IMR-90 (cell line): Measurements from ENCODE around the gene ZSWIM5. TPM values are rescaled to one million over a fixed set of nuclear protein-coding genes. Genes with fewer than 3 reads are reported as not detected.

Experiments used
- ATAC-seq: fragments of 200-7000 bp; cut with Tn5 transposase; 2 replicates; pipeline ENCODE4 v1.9.1; 2020; ENCODE audit warnings: low read depth, mild to moderate bottlenecking, moderate library complexity
- BruUV-seq: library from RNA; stranded (reverse); fragments of 400-500 nt; replicated peaks from 2 replicates; lab custom pipeline; 2021; lab: Mats Ljungman, UMichigan
- CTCF ChIA-PET: fragments of 300-600 bp; formaldehyde crosslinking; extraction: SDS; loops from one replicate; lab custom pipeline; 2021; ENCODE audit warnings: antibody characterized with exemption; lab: Yijun Ruan, JAX
- POLR2A ChIA-PET: fragments of 300-600 bp; sonication (Branson Sonifier 250); formaldehyde crosslinking; loops from one replicate; lab custom pipeline; 2022; ENCODE audit warnings: antibody characterized with exemption; ENCODE audit not compliant: unreplicated experiment; lab: Charles Lee
- DNase-seq: peaks from one replicate; pipeline ENCODE4 v3.0.0; 2013
- H2AFZ ChIP-seq: replicated peaks from 2 replicates; pipeline ENCODE3; 2013; ENCODE audit warnings: low read length, mild to moderate bottlenecking; ENCODE audit not compliant: poor library complexity
- H2AK5ac ChIP-seq: 2 replicates; pipeline ENCODE4 v1.6.1; 2013; ENCODE audit warnings: low read depth, low read length, inconsistent platforms
- H2AK9ac ChIP-seq: replicated peaks from 2 replicates; pipeline ENCODE3; 2013; ENCODE audit warnings: mild to moderate bottlenecking, low read depth, low read length, moderate library complexity; ENCODE audit not compliant: poor library complexity
- H2BK120ac ChIP-seq: 2 replicates; pipeline ENCODE4 v1.6.1; 2013; ENCODE audit warnings: low read depth, low read length, inconsistent platforms
- H2BK15ac ChIP-seq: 3 replicates; pipeline ENCODE4 v1.6.1; 2013; ENCODE audit warnings: low read depth, low read length, inconsistent platforms
- H2BK20ac ChIP-seq: 2 replicates; pipeline ENCODE4 v1.6.1; 2013; ENCODE audit warnings: low read depth, mild to moderate bottlenecking, inconsistent platforms, low read length, moderate library complexity
- H2BK5ac ChIP-seq: 2 replicates; pipeline ENCODE4 v1.6.1; 2013; ENCODE audit warnings: mild to moderate bottlenecking, low read depth, low read length, inconsistent platforms; ENCODE audit not compliant: poor library complexity, severe bottlenecking
- H3K14ac ChIP-seq: replicated peaks from 2 replicates; pipeline ENCODE4 v1.6.1; 2013; ENCODE audit warnings: low read depth, low read length, inconsistent platforms
- H3K18ac ChIP-seq: 2 replicates; pipeline ENCODE4 v1.6.1; 2013; ENCODE audit warnings: low read depth, low read length, control low read depth
- H3K23ac ChIP-seq: 2 replicates; pipeline ENCODE4 v1.6.1; 2013; ENCODE audit warnings: low read depth, low read length, inconsistent platforms
- H3K27ac ChIP-seq: 2 replicates; pipeline ENCODE4 v1.5.1; 2013; ENCODE audit warnings: mild to moderate bottlenecking, control low read depth, low read length; ENCODE audit not compliant: insufficient read depth
- H3K27me3 ChIP-seq: 2 replicates; pipeline ENCODE4 v1.6.1; 2013; ENCODE audit warnings: low read length; ENCODE audit not compliant: control insufficient read depth, insufficient read depth
- H3K36me3 ChIP-seq: 2 replicates; pipeline ENCODE4 v1.6.1; 2013; ENCODE audit warnings: low read length, mixed read lengths; ENCODE audit not compliant: control insufficient read depth, insufficient read depth
- H3K4ac ChIP-seq: 2 replicates; pipeline ENCODE4 v1.6.1; 2013; ENCODE audit warnings: low read depth, low read length, inconsistent platforms
- H3K4me1 ChIP-seq: 2 replicates; pipeline ENCODE4 v1.6.1; 2013; ENCODE audit warnings: low read length, mixed read lengths; ENCODE audit not compliant: control insufficient read depth, insufficient read depth
- H3K4me2 ChIP-seq: 2 replicates; pipeline ENCODE4 v1.6.1; 2013; ENCODE audit warnings: low read depth, mild to moderate bottlenecking, control low read depth, low read length, moderate library complexity
- H3K4me3 ChIP-seq: 2 replicates; pipeline ENCODE4 v1.5.1; 2013; ENCODE audit warnings: low read depth, mild to moderate bottlenecking, control low read depth, low read length, moderate library complexity; ENCODE audit not compliant: insufficient read depth
- H3K56ac ChIP-seq: 2 replicates; pipeline ENCODE4 v1.6.1; 2013; ENCODE audit warnings: low read length, inconsistent platforms; ENCODE audit not compliant: insufficient read depth; ENCODE audit errors: extremely low read depth
- H3K79me1 ChIP-seq, 2 experiments: 2 replicates each; pipeline ENCODE4 v1.6.1; 2013; ENCODE audit warnings: low read length in 2 of 2, inconsistent platforms in 1 of 2, low read depth in 1 of 2
- H3K9ac ChIP-seq: 2 replicates; pipeline ENCODE4 v1.6.1; 2013; ENCODE audit warnings: low read depth, low read length, control low read depth
- H3K9me1 ChIP-seq: 2 replicates; pipeline ENCODE4 v1.6.1; 2013; ENCODE audit warnings: low read length, inconsistent platforms; ENCODE audit not compliant: insufficient read depth
- H3K9me3 ChIP-seq: 2 replicates; pipeline ENCODE4 v1.6.1; 2013; ENCODE audit warnings: low read length; ENCODE audit not compliant: control insufficient read depth, insufficient read depth
- H4K20me1 ChIP-seq: 2 replicates; pipeline ENCODE4 v1.6.1; 2013; ENCODE audit warnings: low read length, inconsistent platforms; ENCODE audit not compliant: insufficient read depth
- H4K5ac ChIP-seq: 2 replicates; pipeline ENCODE4 v1.6.1; 2013; ENCODE audit warnings: mild to moderate bottlenecking, low read depth, low read length, control low read depth
- H4K8ac ChIP-seq, 2 experiments: 2 replicates each; pipeline ENCODE4 v1.6.1; 2013; ENCODE audit warnings: low read depth in 2 of 2, low read length in 2 of 2, control low read depth in 1 of 2, inconsistent platforms in 1 of 2
- H4K91ac ChIP-seq: 2 replicates; pipeline ENCODE4 v1.6.1; 2013; ENCODE audit warnings: low read depth, low read length, inconsistent platforms; ENCODE audit not compliant: insufficient read depth
- CEBPB ChIP-seq: IDR thresholded peaks from 2 replicates; pipeline ENCODE4 v1.6.1; 2012; ENCODE audit warnings: low read depth, low read length, improper control_type of control experiment
- MAFK ChIP-seq: IDR thresholded peaks from 2 replicates; pipeline ENCODE4 v1.6.1; 2012; ENCODE audit warnings: low read depth, low read length, improper control_type of control experiment
- MAZ ChIP-seq: IDR thresholded peaks from 2 replicates; pipeline ENCODE4 v1.6.1; 2012; ENCODE audit warnings: low read depth, mild to moderate bottlenecking, low read length, improper control_type of control experiment, moderate library complexity, borderline replicate concordance
- MXI1 ChIP-seq: IDR thresholded peaks from 2 replicates; pipeline ENCODE4 v1.6.1; 2012; ENCODE audit warnings: low read depth, mild to moderate bottlenecking, low read length, moderate library complexity, borderline replicate concordance
- NFE2L2 ChIP-seq: fragments of 150-350 bp; IDR thresholded peaks from 2 replicates; pipeline ENCODE4 v1.6.1; 2016; ENCODE audit warnings: low read depth, mild to moderate bottlenecking, low read length
- POLR2A ChIP-seq: IDR thresholded peaks from 2 replicates; pipeline ENCODE4 v1.6.1; 2012; ENCODE audit warnings: mild to moderate bottlenecking, low read depth, low read length
- RCOR1 ChIP-seq: IDR thresholded peaks from 2 replicates; pipeline ENCODE4 v1.6.1; 2012; ENCODE audit warnings: mild to moderate bottlenecking, low read length, improper control_type of control experiment; ENCODE audit not compliant: insufficient replicate concordance
- RFX5 ChIP-seq: IDR thresholded peaks from 2 replicates; pipeline ENCODE4 v1.8.0; 2012; ENCODE audit warnings: low read depth, mild to moderate bottlenecking, low read length, moderate library complexity
- SMC3 ChIP-seq: fragments of 150-350 bp; IDR thresholded peaks from 2 replicates; pipeline ENCODE4 v1.6.1; 2016; ENCODE audit warnings: low read depth, mild to moderate bottlenecking, antibody characterized with exemption, low read length, moderate library complexity
- WGBS, 2 experiments: methylation state at CpG; one replicate each; pipeline versions ENCODE4 v1.1.5 to v1.1.7; 2013; ENCODE audit warnings: missing lambda C conversion rate in 2 of 2; ENCODE audit not compliant: insufficient read length in 1 of 2; ENCODE audit errors: extremely low coverage in 2 of 2; 5-methylcytosine and 5-hydroxymethylcytosine counted together
- dilution Hi-C: fragments of 300-500 bp; cut with HindIII; formaldehyde crosslinking; loops from one replicate; pipeline ENCODE4 v1.14.3; 2018; ENCODE audit warnings: low sequenced_read_pairs; ENCODE audit not compliant: unreplicated experiment
- in situ Hi-C: fragments of 300-500 bp; cut with MboI; formaldehyde crosslinking; loops from 3 replicates; pipeline ENCODE4 v1.14.3; 2019; ENCODE audit warnings: low sequenced_read_pairs, inconsistent platforms, mixed read lengths
- intact Hi-C: fragments of 100-400 bp; cut with micrococcal nuclease; formaldehyde crosslinking; loops from 2 replicates; pipeline ENCODE4 v1.10.0; 2022
- polyA plus RNA-seq, 3 experiments: library from polyadenylated mRNA; depleted of rRNA; stranded (reverse); fragments of >200 nt; gene quantifications; 2 replicates each; pipeline ENCODE4 v1.2.3, GENCODE V29; 2012; ENCODE audit warnings: low replicate concordance in 1 of 3
- total RNA-seq: library from RNA; depleted of rRNA; stranded (reverse); fragments of >200 nt; gene quantifications from 2 replicates; pipeline ENCODE4 v1.2.3, GENCODE V29; 2012
- TF ChIP-seq, protein P1 (sequence below): fragments of 150-350 bp; IDR thresholded peaks from 2 replicates; pipeline ENCODE4 v1.6.1; 2017; ENCODE audit warnings: mild to moderate bottlenecking, antibody characterized with exemption, low read length, low read depth

The ZSWIM5 gene
- total and polyA plus RNA-seq, 2 of the 4 experiments (the other 2 are of a cell fraction): under 0.01 to 0.03 TPM

- peak within 1 kb of the TSS; percentile 77 for H2BK5ac ChIP-seq
- ATAC-seq (peak; percentile 78), DNase-seq (peak; percentile 71)
- H2AFZ ChIP-seq: peak within 1 kb of the TSS; percentile 85
- peak within 1 kb of the TSS; percentile 91 for H2AK9ac ChIP-seq
- H4K8ac ChIP-seq: peak within 1 kb of the TSS; percentile 93 to 99
- POLR2A ChIA-PET: interaction anchor here (0.8 to 1.9 kb wide), 4 partner anchors 192 to 350 kb away, joined by 3 to 8 read pairs (median 6); partner anchors contain the start of gene RPS8
- BruUV-seq: TSS peak; percentile 66
- peak within 1 kb of the TSS; percentile 82 for H3K4me3 ChIP-seq
- no peaks in the 10 kb centered on the region for H3K9me3 ChIP-seq
- peak; percentile 22; the same call in 1 of the 2 replicates for TF ChIP-seq MAFK
- no peak for TF ChIP-seq RCOR1
- TF ChIP-seq SMC3: no peak
- TF ChIP-seq MAZ: no peak
- TF ChIP-seq CEBPB: no peak
- TF ChIP-seq, protein P1, sequence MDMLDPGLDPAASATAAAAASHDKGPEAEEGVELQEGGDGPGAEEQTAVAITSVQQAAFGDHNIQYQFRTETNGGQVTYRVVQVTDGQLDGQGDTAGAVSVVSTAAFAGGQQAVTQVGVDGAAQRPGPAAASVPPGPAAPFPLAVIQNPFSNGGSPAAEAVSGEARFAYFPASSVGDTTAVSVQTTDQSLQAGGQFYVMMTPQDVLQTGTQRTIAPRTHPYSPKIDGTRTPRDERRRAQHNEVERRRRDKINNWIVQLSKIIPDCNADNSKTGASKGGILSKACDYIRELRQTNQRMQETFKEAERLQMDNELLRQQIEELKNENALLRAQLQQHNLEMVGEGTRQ: no peak
- TF ChIP-seq POLR2A: no peak
- TF ChIP-seq MXI1: peak; percentile 51; the same call in 1 of the 2 replicates
- TF ChIP-seq NFE2L2: no peak
- TF ChIP-seq RFX5: no peak
- intact Hi-C loops (loop anchor here (1.0 to 5.0 kb wide), 5 partner anchors 175 to 561 kb away; partner anchors contain the start of genes MUTYH, RNU5D-1 and TOE1), dilution Hi-C loops (no loop called here), in situ Hi-C loops (loop anchor here (5.0 kb wide), 3 partner anchors 291 to 556 kb away; partner anchors contain the start of gene TESK2)
- peak within 1 kb of the TSS; percentile 74 for H3K9ac ChIP-seq
- H2BK20ac ChIP-seq: peak within 1 kb of the TSS; percentile 83
- peak within 1 kb of the TSS; percentile 85 for H3K14ac ChIP-seq
- WGBS, 2 experiments: 0% methylated on average over 46 of the region's 62 CpGs; no CpG with 5 or more reads in 1 of the 2 experiments
- H3K27me3 ChIP-seq: no peaks in the 10 kb centered on the region
- H4K5ac ChIP-seq: peak within 1 kb of the TSS; percentile 91
- H2BK15ac ChIP-seq: peak within 1 kb of the TSS; percentile 89; the same call in 2 of the 3 replicates
- peaks cover 13% of the 10 kb centered on the region for H3K9me1 ChIP-seq
- peaks cover 9% of the 10 kb centered on the region; the same call in 1 of the 2 replicates for H4K20me1 ChIP-seq
- peak within 1 kb of the TSS; percentile 74 for H2AK5ac ChIP-seq
- H3K23ac ChIP-seq: peak within 1 kb of the TSS; percentile 75
- peak within 1 kb of the TSS; percentile 89 for H3K4me2 ChIP-seq
- peak within 1 kb of the TSS; percentile 53 for H3K27ac ChIP-seq
- H3K4me1 ChIP-seq: peaks cover 12% of the 10 kb centered on the region
- H3K4ac ChIP-seq: peak within 1 kb of the TSS; percentile 83
- H2BK120ac ChIP-seq: peak within 1 kb of the TSS; percentile 84
- H4K91ac ChIP-seq: peak within 1 kb of the TSS; percentile 59
- peaks cover 25 to 63% of the 10 kb centered on the region in 2 experiments for H3K79me1 ChIP-seq
- peak within 1 kb of the TSS; percentile 66 for H3K18ac ChIP-seq
- H3K56ac ChIP-seq: peak within 1 kb of the TSS; percentile 74
- H3K36me3 ChIP-seq: peaks cover 41% of the 10 kb centered on the region
- CTCF ChIA-PET: interaction anchor here (0.9 to 2.2 kb wide), 4 partner anchors 211 to 292 kb away, joined by 3 to 7 read pairs (median 6); partner anchors contain the start of gene PLK3
Observed at GRCh38 chr1:45010855-45011811, 195.3 kb downstream of the ZSWIM5 start, which contains the start of gene HECTD3. HECTD3 (minus strand) TSS chr1:45011324; CDS start chr1:45011257, 67 bp downstream.
